ENCODE data around the gene HBE1. TPM values are rescaled to one million over a fixed set of nuclear protein-coding genes. Genes with fewer than 3 reads are reported as not detected.
"Not testable (repeated sequence)": the region's sequence is repeated elsewhere in the genome, so short reads cannot be mapped to it uniquely, and the experiment has no call there.

The HBE1 gene
- total RNA-seq, 1 donor from 2014 or later, result 4.0 TPM

DNA sequence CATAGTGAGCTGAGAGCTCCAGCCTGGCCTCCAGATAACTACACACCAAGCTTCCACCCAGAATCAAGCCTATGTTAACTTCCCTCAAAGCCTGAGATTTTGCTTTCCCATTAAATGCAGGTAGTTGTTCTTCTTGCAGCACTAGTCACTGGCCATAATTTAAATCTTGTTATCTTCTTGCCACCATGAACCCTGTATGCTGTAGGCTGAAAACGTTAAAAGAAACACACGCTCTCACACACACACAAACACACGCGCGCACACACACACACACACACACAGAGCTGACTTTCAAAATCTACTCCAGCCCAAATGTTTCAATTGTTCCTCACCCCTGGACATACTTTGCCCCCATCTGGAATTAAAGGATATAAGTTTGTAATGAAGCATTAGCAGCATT, 16.3 kb downstream of the HBE1 start:
- DNase-seq (ENCODE audit: low spot score), result not testable (repeated sequence)

- DNase-seq (ENCODE audit: low spot score), result no peak
Measured at GRCh38 chr11:5252919-5253265, 16.9 kb downstream of the HBE1 start.

DNA sequence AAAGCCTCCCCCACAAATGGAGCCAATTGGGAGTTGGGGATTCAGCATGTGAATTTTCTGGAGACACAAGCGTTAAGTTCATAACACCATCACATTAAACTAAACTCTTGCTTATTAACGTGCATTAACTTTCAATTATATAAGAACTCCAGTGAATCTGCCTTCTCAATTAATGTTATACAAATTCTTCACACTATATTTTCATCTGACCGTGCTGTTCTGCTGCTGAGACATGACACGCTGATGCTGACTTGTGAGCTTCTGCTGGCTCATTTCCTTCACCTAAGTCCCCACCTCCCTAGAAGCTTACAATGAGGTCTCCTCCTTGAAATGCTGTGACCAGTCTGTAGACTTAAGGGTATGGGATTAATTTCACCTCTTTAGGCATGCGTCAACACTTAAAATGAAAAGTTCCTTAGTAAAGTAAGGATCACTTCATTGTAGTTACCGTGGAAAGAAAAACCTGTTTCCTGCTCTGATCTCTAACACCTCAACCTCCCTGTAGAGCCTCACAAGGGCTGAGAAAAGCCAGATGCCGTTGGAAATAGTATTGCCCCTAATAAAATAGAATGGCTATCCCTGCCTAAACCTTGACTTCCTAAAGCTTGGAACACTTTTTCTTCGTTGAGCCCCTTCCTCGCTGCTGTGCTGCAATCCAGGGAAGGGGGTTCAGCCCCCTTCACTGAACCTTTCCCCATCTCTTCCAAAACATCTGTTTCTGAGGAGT, 17.4 kb downstream of the HBE1 start:
- DNase-seq (ENCODE audit: low spot score), result no peak

DNA sequence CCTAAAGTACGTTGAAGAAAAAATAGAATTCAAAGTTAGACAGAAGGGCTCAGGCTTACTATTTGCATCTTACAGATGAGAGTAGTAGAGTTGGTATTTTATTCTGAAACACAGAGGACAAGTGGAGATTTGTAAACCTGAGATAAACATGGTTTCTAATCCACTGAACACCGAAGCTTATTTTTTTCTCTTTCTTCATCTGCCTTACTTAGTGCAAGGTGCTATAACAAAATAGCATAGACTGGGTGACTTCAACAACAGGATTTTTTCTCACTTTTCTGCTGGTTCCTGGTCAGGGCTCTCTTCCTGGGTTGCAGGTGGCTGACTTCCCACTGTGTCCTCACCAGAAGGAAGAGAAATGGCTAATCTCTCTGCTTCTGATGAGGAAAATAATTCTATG, 18.0 kb downstream of the HBE1 start:
- no peak for DNase-seq (ENCODE audit: low spot score)

DNA sequence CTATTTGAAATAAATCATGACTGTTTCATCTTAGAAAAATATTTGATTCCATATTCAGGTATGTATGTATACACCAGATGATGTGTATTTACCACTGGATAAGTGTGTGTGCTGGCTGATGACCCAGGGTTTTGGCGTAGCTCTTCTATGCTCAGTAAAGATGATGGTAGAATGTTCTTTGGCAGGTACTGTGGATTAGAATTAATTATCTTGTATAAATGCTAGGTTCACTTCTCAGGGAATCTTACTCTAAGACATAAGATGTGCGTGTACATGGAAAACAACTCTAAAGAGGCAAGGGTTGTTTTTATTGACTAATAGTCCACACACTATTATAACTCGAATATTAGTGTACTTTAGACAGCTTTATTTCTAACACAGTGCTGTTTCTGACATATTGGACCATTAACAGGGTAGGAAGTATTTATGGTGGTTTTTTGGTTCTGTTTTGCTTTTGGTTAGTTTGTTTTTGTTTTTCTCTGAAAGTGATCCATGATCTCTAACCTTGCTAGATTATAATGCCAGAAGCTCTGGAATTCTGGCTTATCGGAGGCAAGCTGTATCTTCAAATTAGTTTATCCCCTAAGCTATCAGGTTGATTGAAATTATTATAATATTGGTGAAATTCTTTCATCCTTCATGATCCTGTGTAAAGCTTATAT, 19.1 kb downstream of the HBE1 start:
- no peak for DNase-seq (ENCODE audit: low spot score)

GRCh38 chr11:5249807-5250396, 19.8 kb downstream of the HBE1 start, which contains the start of gene HBG1:
HBG1 (minus strand) TSS chr11:5249857; CDS start chr11:5249804, 53 bp downstream.
- not testable (repeated sequence) for DNase-seq (ENCODE audit: low spot score)

DNA sequence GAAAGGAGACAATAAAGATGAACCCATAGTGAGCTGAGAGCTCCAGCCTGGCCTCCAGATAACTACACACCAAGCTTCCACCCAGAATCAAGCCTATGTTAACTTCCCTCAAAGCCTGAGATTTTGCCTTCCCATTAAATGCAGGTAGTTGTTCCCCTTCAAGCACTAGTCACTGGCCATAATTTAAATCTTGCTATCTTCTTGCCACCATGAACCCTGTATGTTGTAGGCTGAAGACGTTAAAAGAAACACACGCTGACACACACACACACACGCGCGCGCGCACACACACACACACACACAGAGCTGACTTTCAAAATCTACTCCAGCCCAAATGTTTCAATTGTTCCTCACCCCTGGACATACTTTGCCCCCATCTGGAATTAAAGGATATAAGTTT, 21.2 kb downstream of the HBE1 start:
- DNase-seq (ENCODE audit: low spot score), result not testable (repeated sequence)

- DNase-seq (ENCODE audit: low spot score), result no peak
Measured at GRCh38 chr11:5247472-5248192, 22.1 kb downstream of the HBE1 start.

- DNase-seq (ENCODE audit: low spot score), result no peak
Measured at GRCh38 chr11:5246772-5247471, 22.8 kb downstream of the HBE1 start.

DNA sequence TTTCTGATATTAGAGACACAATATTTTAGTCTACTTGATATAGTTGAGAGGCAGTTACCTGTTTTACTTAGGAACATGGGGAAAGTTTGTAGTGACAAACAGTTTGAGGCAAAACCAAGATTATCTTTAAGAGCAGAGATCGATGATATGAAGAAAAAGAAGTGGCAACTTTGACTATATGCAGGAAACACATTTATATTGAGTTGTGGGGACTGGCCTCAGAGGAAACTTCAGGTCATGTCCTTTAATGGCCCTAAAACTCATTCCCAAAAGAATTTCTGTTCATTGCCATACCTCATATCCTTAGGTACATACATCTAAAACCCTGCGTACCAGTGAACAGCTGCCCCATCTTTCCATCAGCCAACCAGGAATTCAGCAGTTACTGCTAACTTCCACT, 24.6 kb downstream of the HBE1 start:
- no peak for DNase-seq (ENCODE audit: low spot score)

GRCh38 chr11:5243816-5244180, 25.9 kb downstream of the HBE1 start:
- DNase-seq (ENCODE audit: low spot score), result no peak

GRCh38 chr11:5242933-5243815, 26.6 kb downstream of the HBE1 start:
- DNase-seq (ENCODE audit: low spot score), result no peak

- no peak for DNase-seq (ENCODE audit: low spot score)
Measured at GRCh38 chr11:5242208-5242607, 27.5 kb downstream of the HBE1 start.

- DNase-seq (ENCODE audit: low spot score), result no peak
Measured at GRCh38 chr11:5241458-5241857, 28.3 kb downstream of the HBE1 start.

DNA sequence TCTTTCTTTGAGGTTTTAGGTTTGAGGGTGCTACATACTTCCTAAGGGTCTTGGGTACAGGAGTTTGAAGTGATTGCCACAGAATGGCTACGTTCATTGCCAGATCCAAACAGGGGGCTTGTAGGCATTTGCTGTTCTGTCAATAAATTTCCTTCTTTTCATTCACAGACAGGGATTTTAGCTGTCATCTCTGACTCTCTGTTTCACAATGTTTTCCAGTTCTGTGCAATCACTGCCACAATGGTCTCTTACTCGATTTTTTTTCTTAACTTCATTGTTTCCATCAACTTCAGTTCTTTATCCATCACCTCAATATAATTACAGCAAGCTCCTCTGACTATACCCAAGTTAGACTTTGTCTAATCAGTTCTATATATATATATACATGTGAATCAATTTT, 29.3 kb downstream of the HBE1 start:
- DNase-seq (ENCODE audit: low spot score), result no peak

DNA sequence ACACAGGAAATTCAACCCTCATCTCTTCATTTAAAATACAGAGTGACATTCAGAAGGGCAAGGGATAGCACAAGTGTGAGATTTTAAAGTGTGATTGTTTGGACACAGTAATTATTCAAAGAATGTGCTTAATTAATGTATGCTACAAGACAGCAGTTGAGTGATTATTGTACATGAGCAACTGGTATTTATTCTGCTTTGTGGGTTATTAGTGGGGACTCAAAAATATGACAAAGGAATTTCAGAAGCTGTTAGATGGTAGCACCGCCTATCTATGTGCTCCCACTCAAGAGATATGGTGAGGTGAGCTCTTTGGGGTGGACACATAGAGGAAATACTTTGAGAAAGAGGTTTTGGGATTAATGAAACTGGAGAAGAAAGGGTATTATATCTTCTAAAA, 29.7 kb downstream of the HBE1 start:
- no peak for DNase-seq (ENCODE audit: low spot score)

GRCh38 chr11:5239046-5239445, 30.7 kb downstream of the HBE1 start:
- no peak for DNase-seq (ENCODE audit: low spot score)

DNA sequence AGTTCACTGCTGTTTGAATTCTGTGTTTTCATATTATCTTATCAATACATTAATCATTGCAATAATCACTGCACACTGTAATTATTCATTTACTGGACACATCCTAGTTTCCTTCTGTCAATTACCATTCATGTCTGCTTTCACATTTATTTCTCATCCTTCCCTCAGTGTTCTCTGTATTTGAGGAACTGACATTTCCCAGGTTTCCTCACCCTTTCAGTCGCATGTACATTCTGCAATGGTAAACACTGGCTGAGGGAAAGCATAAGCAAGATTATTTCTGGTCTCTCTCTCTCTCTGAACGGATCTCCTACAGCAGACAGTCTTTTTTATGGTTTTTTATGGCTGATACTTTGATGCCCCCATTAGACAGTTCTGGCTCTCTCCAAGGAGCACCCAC, 31.3 kb downstream of the HBE1 start:
- no peak for DNase-seq (ENCODE audit: low spot score)

- DNase-seq (ENCODE audit: low spot score), result no peak
Measured at GRCh38 chr11:5237420-5237819, 32.3 kb downstream of the HBE1 start.

DNA sequence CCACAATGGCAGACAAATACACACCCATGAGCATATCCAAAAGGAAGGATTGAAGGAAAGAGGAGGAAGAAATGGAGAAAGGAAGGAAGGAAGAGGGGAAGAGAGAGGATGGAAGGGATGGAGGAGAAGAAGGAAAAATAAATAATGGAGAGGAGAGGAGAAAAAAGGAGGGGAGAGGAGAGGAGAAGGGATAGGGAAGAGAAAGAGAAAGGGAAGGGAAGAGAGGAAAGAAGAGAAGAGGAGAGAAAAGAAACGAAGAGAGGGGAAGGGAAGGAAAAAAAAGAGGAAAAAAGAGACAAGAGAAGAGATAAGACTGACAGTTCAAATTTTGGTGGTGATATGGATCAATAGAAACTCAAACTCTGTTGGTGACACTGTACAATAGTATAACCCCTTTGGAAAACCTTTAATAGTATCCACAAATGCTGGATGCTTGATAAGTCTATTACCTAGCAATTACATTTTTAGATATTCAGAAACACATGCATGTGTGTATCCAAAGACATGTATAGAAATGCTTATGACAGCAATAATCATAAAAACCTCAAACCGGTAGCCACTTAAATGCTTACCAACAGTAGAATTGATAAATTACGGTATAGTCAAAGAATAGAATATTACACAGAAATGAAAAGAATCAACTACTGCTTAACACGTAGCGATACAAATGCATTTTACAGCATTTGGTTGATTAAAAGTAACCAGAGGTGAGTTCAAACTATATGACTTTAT, 34.2 kb downstream of the HBE1 start:
- no peak for DNase-seq (ENCODE audit: low spot score)
